Memory B cell (primary cell): ENCODE measurements around the gene CCDC24.
A peak's percentile ranks its signal among the peaks of the same experiment; 100 is the strongest.

Experiments
- ATAC-seq: fragments of 150-1000 bp; cut with Tn5 transposase; 2 replicates; pipeline ENCODE4 v1.10.0; 2021; ENCODE audit warnings: low read depth, mild to moderate bottlenecking, moderate library complexity
- DNase-seq, 2 donors: peaks; one replicate each; pipeline ENCODE4 v3.0.0; 2022; ENCODE audit warnings: low spot score in 2 of 2
- H3K27ac Mint-ChIP-seq: one replicate; pipeline ENCODE4 v1.8.0; 2022; ENCODE audit warnings: mild to moderate bottlenecking, moderate library complexity, mixed read lengths
- H3K27me3 Mint-ChIP-seq: one replicate; pipeline ENCODE4 v1.8.0; 2022; ENCODE audit warnings: mixed read lengths
- H3K36me3 Mint-ChIP-seq: one replicate; pipeline ENCODE4 v1.8.0; 2022; ENCODE audit warnings: mild to moderate bottlenecking, mixed read lengths
- H3K4me1 Mint-ChIP-seq: one replicate; pipeline ENCODE4 v1.8.0; 2022; ENCODE audit warnings: mixed read lengths
- H3K4me3 Mint-ChIP-seq: one replicate; pipeline ENCODE4 v1.8.0; 2022; ENCODE audit warnings: mild to moderate bottlenecking, moderate library complexity, mixed read lengths
- H3K9me3 Mint-ChIP-seq: one replicate; pipeline ENCODE4 v1.8.0; 2022; ENCODE audit warnings: mixed read lengths

The CCDC24 gene

DNA sequence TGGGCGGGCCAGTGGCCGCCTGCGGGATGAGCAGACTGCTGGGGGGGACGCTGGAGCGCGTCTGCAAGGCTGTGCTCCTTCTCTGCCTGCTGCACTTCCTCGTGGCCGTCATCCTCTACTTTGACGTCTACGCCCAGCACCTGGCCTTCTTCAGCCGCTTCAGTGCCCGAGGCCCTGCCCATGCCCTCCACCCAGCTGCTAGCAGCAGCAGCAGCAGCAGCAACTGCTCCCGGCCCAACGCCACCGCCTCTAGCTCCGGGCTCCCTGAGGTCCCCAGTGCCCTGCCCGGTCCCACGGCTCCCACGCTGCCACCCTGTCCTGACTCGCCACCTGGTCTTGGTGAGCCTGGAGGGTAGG lies 10.3 kb upstream of the CCDC24 start:
- Mint-ChIP-seq H3K36me3 (peaks cover 19% of the 10 kb centered on the region), H3K27ac (no peak overlapping the region), H3K9me3 (no peaks in the 10 kb centered on the region), H3K4me3 (no peak overlapping the region), H3K4me1 (peaks cover 32% of the 10 kb centered on the region), H3K27me3 (no peaks in the 10 kb centered on the region)
- ATAC-seq (no peak), DNase-seq (no peak)

DNA sequence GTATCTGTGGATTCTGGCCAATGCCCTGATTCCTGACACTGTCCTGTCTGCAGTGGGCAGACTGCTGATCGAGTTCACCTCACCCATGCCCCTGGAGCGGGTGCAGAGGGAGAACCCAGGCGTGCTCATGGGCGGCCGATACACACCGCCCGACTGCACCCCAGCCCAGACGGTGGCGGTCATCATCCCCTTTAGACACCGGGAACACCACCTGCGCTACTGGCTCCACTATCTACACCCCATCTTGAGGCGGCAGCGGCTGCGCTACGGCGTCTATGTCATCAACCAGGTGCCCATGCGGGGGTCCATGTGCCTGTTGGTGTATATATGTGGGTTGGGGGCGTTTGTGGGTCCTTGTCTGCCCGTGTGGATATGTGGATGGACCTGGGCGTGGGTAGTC lies 9.8 kb upstream of the CCDC24 start:
- Mint-ChIP-seq H3K27me3 (no peaks in the 10 kb centered on the region), H3K9me3 (no peaks in the 10 kb centered on the region), H3K36me3 (peaks cover 15% of the 10 kb centered on the region), H3K4me3 (no peak overlapping the region), H3K4me1 (peaks cover 27% of the 10 kb centered on the region), H3K27ac (no peak overlapping the region)
- no peak for DNase-seq
- ATAC-seq = no peak

DNA sequence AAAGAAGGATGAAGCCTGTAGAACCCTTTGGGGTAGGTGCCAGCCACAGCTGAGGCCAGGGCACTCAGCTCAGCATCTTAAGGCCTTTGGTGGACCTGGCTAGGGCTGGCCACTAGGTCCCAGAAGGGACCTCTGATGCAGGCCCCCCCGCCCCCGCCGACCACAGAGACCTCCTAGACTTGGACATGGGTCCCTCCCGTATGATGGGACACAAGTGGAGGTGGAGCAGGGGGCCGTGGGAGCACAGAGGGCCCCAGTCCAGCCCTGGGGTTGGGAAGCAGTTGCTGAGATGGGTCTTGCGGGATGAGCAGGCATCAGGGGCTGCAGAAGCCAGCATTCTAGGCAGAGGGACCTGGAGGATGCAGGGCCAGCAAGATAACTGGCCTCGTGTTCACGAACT lies 9.2 kb upstream of the CCDC24 start:
- Mint-ChIP-seq H3K27ac (no peak overlapping the region), H3K27me3 (no peaks in the 10 kb centered on the region), H3K9me3 (no peaks in the 10 kb centered on the region), H3K36me3 (peaks cover 9% of the 10 kb centered on the region), H3K4me3 (no peak overlapping the region), H3K4me1 (peaks cover 21% of the 10 kb centered on the region)
- no peak for DNase-seq
- ATAC-seq = no peak

DNA sequence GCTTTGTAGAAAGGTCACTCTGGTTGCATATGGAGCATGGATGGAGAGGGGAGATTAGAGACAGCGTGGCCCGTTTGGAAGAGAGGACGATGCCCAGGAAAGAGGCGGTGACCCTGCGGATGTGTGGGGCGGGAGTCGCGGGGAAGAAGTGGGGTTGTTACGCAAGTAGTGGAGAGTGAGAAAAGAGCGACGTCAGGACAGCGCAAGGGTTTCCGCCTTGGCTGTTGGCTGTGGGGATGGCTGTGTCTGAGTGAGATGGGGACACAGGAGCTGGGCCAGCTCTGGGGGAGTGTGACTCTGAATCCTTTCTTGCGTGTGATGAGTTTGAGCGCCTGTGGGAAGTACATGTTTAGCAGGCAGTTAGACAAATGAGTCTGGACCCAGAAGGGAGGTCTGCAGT lies 8.6 kb upstream of the CCDC24 start:
- Mint-ChIP-seq H3K27ac (no peak overlapping the region), H3K4me1 (peaks cover 15% of the 10 kb centered on the region), H3K9me3 (no peaks in the 10 kb centered on the region), H3K36me3 (peaks cover 4% of the 10 kb centered on the region), H3K4me3 (no peak overlapping the region), H3K27me3 (no peaks in the 10 kb centered on the region)
- DNase-seq = no peak
- no peak for ATAC-seq

DNA sequence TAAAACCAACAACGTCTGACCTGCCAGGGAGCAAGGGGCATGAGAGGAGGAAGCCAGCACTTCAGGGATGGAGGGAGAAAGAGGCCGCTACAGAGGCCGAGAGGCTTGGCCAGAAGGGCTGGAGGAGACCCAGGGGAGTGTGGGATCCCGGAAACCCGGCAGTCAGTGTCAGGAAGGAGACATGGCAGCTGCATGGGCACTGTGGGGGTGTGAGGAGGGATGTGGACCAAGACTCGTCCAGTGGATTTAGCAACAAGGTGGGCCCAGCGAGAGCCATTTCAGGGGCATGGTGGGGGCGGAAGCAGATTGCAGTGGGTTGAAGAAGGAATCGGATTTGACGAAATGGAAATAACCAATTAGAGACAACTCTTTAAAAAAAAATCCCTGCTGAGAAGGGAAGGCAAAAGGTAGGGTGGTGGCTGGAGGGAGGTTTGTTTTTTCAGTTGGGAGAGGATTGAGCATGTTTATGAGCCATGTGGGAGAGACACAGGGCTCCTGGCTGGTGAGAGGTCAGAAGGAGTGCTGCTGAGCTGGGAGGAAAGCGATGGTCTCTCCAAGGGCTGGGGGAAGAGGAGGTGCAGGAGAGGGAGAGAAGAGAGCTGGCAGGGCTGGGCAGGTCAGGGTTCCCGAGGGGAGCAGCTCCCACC lies 8.0 kb upstream of the CCDC24 start:
- H3K9me3 Mint-ChIP-seq = no peaks in the 10 kb centered on the region
- no peak for ATAC-seq
- no peak overlapping the region for H3K4me3 Mint-ChIP-seq
- no peaks in the 10 kb centered on the region for H3K27me3 Mint-ChIP-seq
- no peaks in the 10 kb centered on the region for H3K36me3 Mint-ChIP-seq
- H3K27ac Mint-ChIP-seq = no peak overlapping the region
- H3K4me1 Mint-ChIP-seq = peaks cover 11% of the 10 kb centered on the region
- DNase-seq = no peak

DNA sequence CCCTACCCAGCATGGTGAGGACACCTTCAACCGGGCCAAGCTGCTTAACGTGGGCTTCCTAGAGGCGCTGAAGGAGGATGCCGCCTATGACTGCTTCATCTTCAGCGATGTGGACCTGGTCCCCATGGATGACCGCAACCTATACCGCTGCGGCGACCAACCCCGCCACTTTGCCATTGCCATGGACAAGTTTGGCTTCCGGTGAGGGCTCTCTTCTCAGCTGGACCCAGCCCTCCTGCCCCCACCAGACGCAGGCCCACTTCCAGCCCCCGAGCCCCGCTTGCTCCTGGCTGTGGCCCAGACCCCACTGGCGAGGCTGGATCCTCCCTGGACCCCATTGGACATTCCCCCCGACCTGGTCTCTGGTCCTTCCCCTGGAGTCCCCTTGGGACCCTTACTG lies 6.5 kb upstream of the CCDC24 start:
- ATAC-seq (no peak), DNase-seq (no peak)
- Mint-ChIP-seq H3K4me3 (no peak overlapping the region), H3K27me3 (no peaks in the 10 kb centered on the region), H3K36me3 (no peaks in the 10 kb centered on the region), H3K27ac (no peak overlapping the region), H3K9me3 (no peaks in the 10 kb centered on the region), H3K4me1 (peaks cover 5% of the 10 kb centered on the region)

DNA sequence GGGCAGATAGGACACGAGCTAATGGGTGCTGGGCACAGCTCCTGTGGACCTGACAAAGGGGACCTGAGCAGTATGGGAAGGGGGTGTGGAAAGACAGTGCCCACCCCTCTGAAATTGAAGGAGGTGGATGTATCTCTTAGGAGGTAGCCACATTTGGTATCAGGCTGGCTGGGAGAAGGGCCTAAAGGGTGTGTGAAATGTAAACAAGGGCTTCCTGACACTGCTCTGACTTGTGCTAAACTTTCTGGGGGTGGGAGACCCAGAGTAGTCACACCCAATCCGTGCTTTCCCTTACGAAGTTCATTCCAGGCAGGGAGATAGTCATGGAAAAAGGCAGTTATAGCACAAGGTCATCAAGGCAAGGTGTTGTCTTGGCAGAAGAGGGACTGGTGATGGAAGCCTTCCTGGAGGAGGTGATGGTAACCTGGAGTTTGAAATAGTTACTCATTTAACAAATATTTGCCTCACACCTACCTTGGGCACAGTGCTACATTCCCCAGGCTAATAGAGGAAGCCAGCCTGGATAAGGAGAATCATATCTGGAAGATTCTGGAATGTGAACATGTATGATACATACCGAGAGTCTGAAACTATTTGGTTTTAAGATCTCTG lies 5.3 kb upstream of the CCDC24 start:
- H3K4me3 Mint-ChIP-seq = no peak overlapping the region
- H3K9me3 Mint-ChIP-seq = no peaks in the 10 kb centered on the region
- no peaks in the 10 kb centered on the region for H3K36me3 Mint-ChIP-seq
- H3K27ac Mint-ChIP-seq = no peak overlapping the region
- H3K4me1 Mint-ChIP-seq = no peaks in the 10 kb centered on the region
- no peaks in the 10 kb centered on the region for H3K27me3 Mint-ChIP-seq
- ATAC-seq = no peak
- no peak for DNase-seq

DNA sequence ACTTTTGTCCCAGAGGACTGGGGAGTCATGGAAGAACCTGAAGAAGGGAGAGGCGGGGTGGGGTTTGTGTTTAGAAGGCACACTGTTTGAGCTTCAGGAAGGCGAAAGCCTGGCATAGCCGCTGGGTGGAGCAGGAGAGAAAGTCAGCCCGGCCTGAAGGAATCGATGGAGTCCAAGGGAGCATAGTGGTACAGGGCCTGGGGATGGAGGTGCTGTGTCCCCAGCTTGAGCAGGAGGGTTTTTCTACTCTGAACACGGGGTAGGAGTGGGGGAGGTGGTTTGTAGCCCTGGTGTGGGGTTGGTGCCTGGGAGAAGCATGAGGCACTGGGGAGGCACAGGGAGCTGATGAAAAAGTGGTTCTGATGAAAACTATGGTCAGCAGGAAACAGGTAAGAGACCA lies 4.7 kb upstream of the CCDC24 start:
- H3K27me3 Mint-ChIP-seq = no peaks in the 10 kb centered on the region
- DNase-seq = no peak
- H3K36me3 Mint-ChIP-seq = no peaks in the 10 kb centered on the region
- H3K4me3 Mint-ChIP-seq = no peak overlapping the region
- H3K9me3 Mint-ChIP-seq = no peaks in the 10 kb centered on the region
- ATAC-seq = no peak
- H3K27ac Mint-ChIP-seq = no peak overlapping the region
- no peaks in the 10 kb centered on the region for H3K4me1 Mint-ChIP-seq

DNA sequence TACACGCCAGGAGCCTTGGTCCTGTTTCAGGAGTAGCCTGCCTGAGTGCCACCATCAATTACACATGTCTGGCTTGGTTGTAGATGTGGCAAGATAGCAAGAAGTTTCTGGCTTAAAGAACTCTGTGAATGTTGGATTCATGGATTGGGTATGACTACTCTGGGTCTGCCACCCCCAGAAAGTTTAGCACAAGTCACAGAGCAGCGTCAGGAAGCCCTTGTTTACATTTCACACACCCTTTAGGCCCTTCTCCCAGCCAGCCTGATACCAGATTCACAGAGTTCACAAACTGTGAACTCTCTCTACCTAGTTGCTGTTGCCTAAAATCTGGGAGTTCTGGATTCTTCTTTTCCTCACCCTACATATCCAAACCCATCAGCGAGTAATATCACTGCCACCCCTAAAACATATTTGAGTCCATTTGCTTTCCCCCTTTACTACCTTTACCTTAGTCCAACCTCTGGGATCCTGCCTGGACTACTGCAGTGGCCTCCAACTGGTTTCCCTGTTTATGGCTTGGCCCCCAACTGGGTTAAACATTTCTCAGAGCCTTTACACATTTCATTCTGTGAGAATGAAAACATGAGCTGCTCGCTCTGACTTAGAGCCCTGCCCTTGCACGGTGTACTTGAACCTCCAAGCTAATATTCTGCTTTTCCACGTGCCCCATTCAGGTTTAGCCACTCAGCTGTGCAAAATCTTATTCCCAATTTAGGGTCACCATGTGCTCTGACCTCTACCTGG lies 4.1 kb upstream of the CCDC24 start:
- Mint-ChIP-seq H3K4me3 (no peak overlapping the region), H3K27ac (no peak overlapping the region), H3K4me1 (peaks cover 4% of the 10 kb centered on the region), H3K9me3 (no peaks in the 10 kb centered on the region), H3K27me3 (no peaks in the 10 kb centered on the region), H3K36me3 (no peaks in the 10 kb centered on the region)
- no peak for DNase-seq
- ATAC-seq = no peak

DNA sequence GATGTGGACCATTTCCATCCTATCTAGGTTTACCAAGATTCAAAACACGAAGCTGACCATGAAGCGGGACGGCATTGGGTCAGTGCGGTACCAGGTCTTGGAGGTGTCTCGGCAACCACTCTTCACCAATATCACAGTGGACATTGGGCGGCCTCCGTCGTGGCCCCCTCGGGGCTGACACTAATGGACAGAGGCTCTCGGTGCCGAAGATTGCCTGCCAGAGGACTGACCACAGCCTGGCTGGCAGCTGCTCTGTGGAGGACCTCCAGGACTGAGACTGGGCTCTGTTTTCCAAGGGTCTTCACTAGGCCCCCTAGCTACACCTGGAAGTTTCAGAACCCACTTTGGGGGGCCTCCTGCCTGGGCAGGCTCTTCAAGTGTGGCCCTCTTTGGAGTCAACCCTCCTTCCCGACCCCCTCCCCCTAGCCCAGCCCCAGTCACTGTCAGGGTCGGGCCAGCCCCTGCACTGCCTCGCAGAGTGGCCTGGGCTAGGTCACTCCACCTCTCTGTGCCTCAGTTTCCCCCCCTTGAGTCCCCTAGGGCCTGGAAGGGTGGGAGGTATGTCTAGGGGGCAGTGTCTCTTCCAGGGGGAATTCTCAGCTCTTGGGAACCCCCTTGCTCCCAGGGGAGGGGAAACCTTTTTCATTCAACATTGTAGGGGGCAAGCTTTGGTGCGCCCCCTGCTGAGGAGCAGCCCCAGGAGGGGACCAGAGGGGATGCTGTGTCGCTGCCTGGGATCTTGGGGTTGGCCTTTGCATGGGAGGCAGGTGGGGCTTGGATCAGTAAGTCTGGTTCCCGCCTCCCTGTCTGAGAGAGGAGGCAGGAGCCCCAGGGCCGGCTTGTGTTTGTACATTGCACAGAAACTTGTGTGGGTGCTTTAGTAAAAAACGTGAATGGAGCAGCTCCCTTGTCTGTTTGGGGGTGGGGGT lies 864 bp upstream of the CCDC24 start:
- Mint-ChIP-seq H3K4me3 (peak overlapping the region; percentile 99), H3K4me1 (peaks cover 23% of the 10 kb centered on the region), H3K27me3 (no peaks in the 10 kb centered on the region), H3K27ac (peak overlapping the region; percentile 94), H3K36me3 (no peaks in the 10 kb centered on the region), H3K9me3 (no peaks in the 10 kb centered on the region)
- no peak for ATAC-seq
- DNase-seq = no peak

DNA sequence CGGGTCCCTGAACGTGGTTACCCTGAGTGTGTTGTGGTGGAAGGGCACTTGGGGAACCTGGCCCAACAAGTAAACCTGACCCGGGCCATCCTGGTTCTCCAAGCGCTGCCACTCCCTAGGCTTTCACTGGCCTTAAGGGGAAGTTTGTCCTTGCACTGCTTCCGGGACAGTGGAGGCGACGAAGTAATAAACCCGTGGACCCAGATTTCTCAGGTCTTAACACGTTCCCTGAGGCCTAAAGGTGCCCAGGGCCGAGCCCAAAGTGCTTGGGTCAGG lies 261 bp upstream of the CCDC24 start:
- no peaks in the 10 kb centered on the region for H3K9me3 Mint-ChIP-seq
- H3K27ac Mint-ChIP-seq = peak overlapping the region; percentile 94
- ATAC-seq = no peak
- H3K4me1 Mint-ChIP-seq = peaks cover 23% of the 10 kb centered on the region
- no peak for DNase-seq
- H3K27me3 Mint-ChIP-seq = no peaks in the 10 kb centered on the region
- H3K4me3 Mint-ChIP-seq = peak overlapping the region; percentile 99
- no peaks in the 10 kb centered on the region for H3K36me3 Mint-ChIP-seq

DNA sequence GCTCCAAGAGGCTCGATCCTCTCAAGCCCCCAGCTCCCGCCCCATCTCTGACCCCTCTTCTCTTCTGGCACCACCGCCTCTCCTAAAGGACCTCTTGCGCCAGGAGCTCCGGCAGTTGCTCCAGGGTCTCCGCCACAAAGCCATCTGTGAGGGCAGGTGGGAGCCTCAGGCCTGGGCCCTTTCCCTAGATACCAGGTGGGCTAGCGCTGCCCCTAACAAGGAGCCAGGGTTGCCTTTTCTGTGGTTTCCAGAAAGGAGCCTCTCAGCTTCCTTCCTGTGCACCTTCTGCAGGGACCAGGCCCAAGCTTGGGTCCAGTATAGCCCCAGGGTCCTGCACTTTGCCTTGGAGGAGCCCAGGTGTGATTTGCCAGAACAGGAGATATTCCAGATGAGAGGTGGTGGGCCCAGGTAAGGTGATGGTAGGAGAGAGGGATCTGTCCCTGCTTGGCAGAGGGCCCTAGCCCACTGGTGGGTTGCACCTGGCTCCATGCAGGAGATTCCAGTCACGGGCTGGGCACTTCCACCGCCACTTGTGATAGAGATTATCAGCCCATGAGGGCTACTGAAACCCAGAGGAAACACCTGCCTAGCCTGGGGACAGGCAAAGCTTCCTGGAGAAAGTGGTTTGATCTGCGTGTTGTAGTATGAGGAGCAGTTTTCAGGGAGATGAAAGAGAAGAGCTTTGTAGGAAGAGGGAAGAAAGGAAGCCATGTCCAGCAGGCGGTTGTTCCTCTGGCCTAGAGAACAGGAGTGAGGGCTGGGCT lies 1.0 kb downstream of the CCDC24 start:
- ATAC-seq = no peak

DNA sequence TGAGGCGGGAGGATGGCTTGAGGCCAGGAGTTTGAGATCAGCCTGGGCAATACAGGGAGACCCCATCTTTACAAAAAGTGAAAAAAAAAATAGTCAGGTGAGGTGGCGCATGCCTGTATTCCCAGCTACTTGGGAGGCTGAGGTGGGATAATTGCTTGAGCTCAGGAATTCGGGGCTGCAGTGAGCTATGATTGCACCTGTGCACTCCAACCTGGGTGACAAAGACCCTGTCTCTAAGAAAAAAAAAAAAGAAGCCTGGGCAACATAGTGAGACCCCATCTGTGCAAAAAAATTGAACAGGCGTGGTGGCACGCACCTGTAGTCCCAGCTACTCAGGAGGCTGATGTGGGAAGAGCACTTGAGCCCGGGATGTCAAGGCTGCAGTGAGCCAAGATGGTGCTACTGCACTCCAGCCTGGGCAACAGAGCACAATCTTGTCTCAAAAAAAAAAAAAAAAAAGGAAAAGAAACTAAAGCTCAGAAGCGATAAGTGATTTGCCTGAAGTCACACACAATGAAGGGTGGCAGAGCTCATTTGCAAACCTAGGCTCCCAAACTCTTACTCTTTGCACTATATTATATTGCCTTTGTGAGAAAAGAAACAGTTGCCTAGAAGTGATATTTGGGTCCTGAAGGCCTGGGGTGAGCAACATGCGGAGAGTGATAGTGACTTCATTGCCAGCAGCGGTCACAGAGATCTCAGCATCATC lies 2.0 kb downstream of the CCDC24 start:
- peaks cover 23% of the 10 kb centered on the region for H3K4me1 Mint-ChIP-seq
- no peaks in the 10 kb centered on the region for H3K36me3 Mint-ChIP-seq
- no peak for DNase-seq
- peak overlapping the region; percentile 94 for H3K27ac Mint-ChIP-seq
- H3K9me3 Mint-ChIP-seq = no peaks in the 10 kb centered on the region
- peak overlapping the region; percentile 37 for H3K4me3 Mint-ChIP-seq
- peak; percentile 23 for ATAC-seq
- no peaks in the 10 kb centered on the region for H3K27me3 Mint-ChIP-seq

More for the DNA sequence above, 1.0 kb downstream of the CCDC24 start:
- H3K9me3 Mint-ChIP-seq = no peaks in the 10 kb centered on the region
- DNase-seq = no peak
- no peaks in the 10 kb centered on the region for H3K36me3 Mint-ChIP-seq
- peak overlapping the region; percentile 94 for H3K27ac Mint-ChIP-seq
- H3K4me1 Mint-ChIP-seq = peaks cover 23% of the 10 kb centered on the region
- no peaks in the 10 kb centered on the region for H3K27me3 Mint-ChIP-seq
- peak overlapping the region; percentile 99 for H3K4me3 Mint-ChIP-seq
